Fibroblast of lung (primary cell): ENCODE data around the gene GALNT2. TPM values are rescaled to one million over a fixed set of nuclear protein-coding genes. Genes with fewer than 3 reads are reported as not detected.

Experiments
- DNase-seq, 2 donors: peaks; one replicate each; pipeline versions ENCODE4 v3.0.0 to v3.0.0-alpha.2; 2010; ENCODE audit warnings: low read depth in 2 of 2
- H2AFZ ChIP-seq: 2 replicates; pipeline ENCODE4 v1.5.1; 2012; ENCODE audit warnings: low read length, control low read depth, inconsistent platforms
- H3K27ac ChIP-seq: 2 replicates; pipeline ENCODE4 v1.5.1; 2011; ENCODE audit warnings: low read length, control low read depth; ENCODE audit not compliant: insufficient read depth
- H3K27me3 ChIP-seq: 2 replicates; pipeline ENCODE4 v1.5.1; 2011; ENCODE audit warnings: mild to moderate bottlenecking, low read length; ENCODE audit not compliant: control insufficient read depth, insufficient read depth
- H3K36me3 ChIP-seq: 2 replicates; pipeline ENCODE4 v1.5.1; 2011; ENCODE audit warnings: low read length; ENCODE audit not compliant: control insufficient read depth, insufficient read depth
- H3K4me1 ChIP-seq: 2 replicates; pipeline ENCODE4 v1.5.1; 2011; ENCODE audit warnings: low read length; ENCODE audit not compliant: control insufficient read depth, insufficient read depth; ENCODE audit errors: extremely low read depth
- H3K4me2 ChIP-seq: 2 replicates; pipeline ENCODE4 v1.5.1; 2011; ENCODE audit warnings: low read length, control low read depth; ENCODE audit not compliant: insufficient read depth; ENCODE audit errors: extremely low read depth
- H3K4me3 ChIP-seq, 4 experiments: fragments of 200-600 bp in 1 of 4; sonication (generic) in 1 of 4; replicated peaks in 1 of 4; 2 replicates each; pipeline ENCODE4 v1.5.1; 2011 to 2016; ENCODE audit warnings: low read length in 4 of 4, low read depth in 3 of 4, mild to moderate bottlenecking in 3 of 4, control low read depth in 2 of 4, inconsistent platforms in 1 of 4, mixed read lengths in 1 of 4; ENCODE audit not compliant: insufficient read depth in 1 of 4; ENCODE audit errors: control extremely low read depth in 1 of 4
- H3K79me2 ChIP-seq: 2 replicates; pipeline ENCODE4 v1.5.1; 2012; ENCODE audit warnings: mild to moderate bottlenecking, low read length, inconsistent platforms; ENCODE audit not compliant: control insufficient read depth, insufficient read depth
- H3K9ac ChIP-seq: 2 replicates; pipeline ENCODE4 v1.5.1; 2011; ENCODE audit warnings: mild to moderate bottlenecking, low read length, control low read depth; ENCODE audit not compliant: insufficient read depth
- H3K9me3 ChIP-seq: 2 replicates; pipeline ENCODE4 v1.5.1; 2012; ENCODE audit warnings: low read depth, low read length; ENCODE audit not compliant: control insufficient read depth, insufficient read depth
- H4K20me1 ChIP-seq: 2 replicates; pipeline ENCODE4 v1.5.1; 2011; ENCODE audit warnings: low read length; ENCODE audit not compliant: control insufficient read depth, insufficient read depth; ENCODE audit errors: extremely low read depth
- CTCF ChIP-seq, 2 donors: IDR thresholded peaks in 1 of 2; conservative IDR thresholded peaks in 1 of 2; 1 replicate in 1 of 2; 2 replicates in 1 of 2; pipeline ENCODE4 v1.5.1; 2011 to 2012; ENCODE audit warnings: low read length in 2 of 2, control low read depth in 1 of 2, inconsistent platforms in 1 of 2, low read depth in 1 of 2, mild to moderate bottlenecking in 1 of 2
- EZH2 ChIP-seq: IDR thresholded peaks from 2 replicates; pipeline ENCODE4 v1.5.1; 2012; ENCODE audit warnings: low read length, control low read depth, mild to moderate bottlenecking; ENCODE audit errors: missing control alignments
- polyA plus RNA-seq, 2 donors: library from polyadenylated mRNA; depleted of rRNA in 1 of 2; stranded (reverse) in 1 of 2; unstranded in 1 of 2; fragments of >200 nt; gene quantifications; 2 replicates each; pipeline ENCODE4 v1.2.1, GENCODE V29; 2011 to 2012; ENCODE audit warnings: missing spikeins in 1 of 2
- total RNA-seq: library from RNA; depleted of rRNA; stranded (reverse); fragments of >200 nt; gene quantifications from 2 replicates; pipeline ENCODE4 v1.2.1, GENCODE V29; 2014

Gene GALNT2
- total and polyA plus RNA-seq, 2 donors (not counting 1 experiment from before 2014, with no cell fraction given): 106 to 115 TPM

- Histone ChIP-seq H3K9ac (no peak overlapping the region), H3K4me3 (no peak overlapping the region), H3K9me3 (no peaks in the 10 kb centered on the region), H3K27me3 (no peaks in the 10 kb centered on the region), H3K4me1 (no peaks in the 10 kb centered on the region), H2AFZ (no peak overlapping the region), H3K27ac (no peak overlapping the region), H3K79me2 (no peaks in the 10 kb centered on the region), H4K20me1 (no peaks in the 10 kb centered on the region), H3K4me2 (no peak overlapping the region), H3K36me3 (no peaks in the 10 kb centered on the region)
- DNase-seq: peak; percentile 65 to 96
- TF ChIP-seq EZH2 (no peak), CTCF (conservative IDR thresholded peaks at IDR 0.05 in 1 of 2, IDR thresholded peaks at IDR 0.05 in 1 of 2; ENCODE audit: low read depth in 1 of 2, low read length in 2 of 2) (no peak)
Observed at GRCh38 chr1:230308039-230308438, 241.0 kb downstream of the GALNT2 start.

GRCh38 chr1:230308821-230309220 is 241.8 kb downstream of the GALNT2 start:
- H3K4me3 ChIP-seq: no peak overlapping the region
- no peaks in the 10 kb centered on the region for H3K79me2 ChIP-seq
- no peak for DNase-seq
- no peak overlapping the region for H3K4me2 ChIP-seq
- TF ChIP-seq EZH2 (no peak), CTCF (conservative IDR thresholded peaks at IDR 0.05 in 1 of 2, IDR thresholded peaks at IDR 0.05 in 1 of 2; ENCODE audit: low read depth in 1 of 2, low read length in 2 of 2) (no peak)
- no peaks in the 10 kb centered on the region for H3K9me3 ChIP-seq
- H3K27me3 ChIP-seq: no peaks in the 10 kb centered on the region
- no peaks in the 10 kb centered on the region for H3K36me3 ChIP-seq
- no peak overlapping the region for H3K27ac ChIP-seq
- no peaks in the 10 kb centered on the region for H4K20me1 ChIP-seq
- no peak overlapping the region for H3K9ac ChIP-seq
- no peak overlapping the region for H2AFZ ChIP-seq
- H3K4me1 ChIP-seq: no peaks in the 10 kb centered on the region

DNA sequence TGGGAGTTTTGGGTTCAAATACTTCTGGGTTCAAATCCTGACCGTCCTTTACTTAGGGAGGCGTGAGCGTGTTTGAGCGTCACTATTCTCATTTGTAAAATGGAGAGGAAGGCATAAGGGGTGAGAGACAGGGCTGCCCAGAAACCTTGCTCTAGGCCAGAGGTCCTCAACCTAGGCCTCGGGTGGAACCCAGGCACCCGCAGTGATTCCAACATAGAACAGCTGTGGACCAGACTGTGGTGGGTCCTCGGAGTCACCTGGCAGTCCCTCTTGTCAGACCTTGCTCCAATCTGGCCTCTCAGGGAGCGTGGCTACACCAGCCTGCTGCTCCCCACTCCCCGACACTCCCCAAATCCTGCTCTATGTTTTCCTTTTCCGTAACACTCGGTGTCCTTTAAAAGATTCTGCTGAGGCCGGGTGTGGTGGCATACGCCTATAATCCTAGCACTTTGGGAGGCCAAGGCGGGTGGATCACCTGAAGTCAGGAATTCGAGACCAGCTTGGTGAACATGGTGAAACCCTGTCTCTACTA is 242.7 kb downstream of the GALNT2 start:
- no peak for DNase-seq
- Histone ChIP-seq H3K4me1 (no peaks in the 10 kb centered on the region), H2AFZ (no peak overlapping the region), H4K20me1 (no peaks in the 10 kb centered on the region), H3K4me3 (no peak overlapping the region), H3K36me3 (no peaks in the 10 kb centered on the region), H3K9me3 (no peaks in the 10 kb centered on the region), H3K27me3 (no peaks in the 10 kb centered on the region), H3K79me2 (no peaks in the 10 kb centered on the region), H3K9ac (no peak overlapping the region), H3K27ac (no peak overlapping the region), H3K4me2 (no peak overlapping the region)
- TF ChIP-seq CTCF (conservative IDR thresholded peaks at IDR 0.05 in 1 of 2, IDR thresholded peaks at IDR 0.05 in 1 of 2; ENCODE audit: low read depth in 1 of 2, low read length in 2 of 2) (no peak), EZH2 (no peak)
